Activated T-helper 1 cell treated with anti-CD3 and anti-CD28 coated beads, Interleukin-12 subunit alpha, Interleukin-12 subunit beta, Interleukin-2, Interleukin-4 antibody, amounts not matched to agents 30 ng/mL and 10 ng/mL and 1 ng/mL, durations not matched to agents 14 hours and 24 hours and 36 hours (primary cell): ENCODE measurements around the gene IFI6. TPM values are rescaled to one million over a fixed set of nuclear protein-coding genes. Genes with fewer than 3 reads are reported as not detected.
"Not testable (repeated sequence)": the region's sequence is repeated elsewhere in the genome, so short reads cannot be mapped to it uniquely, and the experiment has no call there.

Source experiments
- DNase-seq: peaks from one replicate; pipeline ENCODE4 v3.0.0; 2021; ENCODE audit warnings: low spot score
- H3K27ac Mint-ChIP-seq: one replicate; pipeline ENCODE4 v1.8.0; 2021; ENCODE audit warnings: mild to moderate bottlenecking, mixed read lengths
- H3K27me3 Mint-ChIP-seq: one replicate; pipeline ENCODE4 v1.8.0; 2022; ENCODE audit warnings: mild to moderate bottlenecking, moderate library complexity, mixed read lengths; ENCODE audit not compliant: insufficient read depth
- H3K36me3 Mint-ChIP-seq: one replicate; pipeline ENCODE4 v1.8.0; 2021; ENCODE audit warnings: low read depth, mixed read lengths
- H3K4me1 Mint-ChIP-seq: one replicate; pipeline ENCODE4 v1.8.0; 2021; ENCODE audit warnings: low read depth, mixed read lengths
- H3K4me3 Mint-ChIP-seq: one replicate; pipeline ENCODE4 v1.8.0; 2021; ENCODE audit warnings: mild to moderate bottlenecking, moderate library complexity, mixed read lengths
- H3K9me3 Mint-ChIP-seq: one replicate; pipeline ENCODE4 v1.8.0; 2021; ENCODE audit warnings: mixed read lengths
- intact Hi-C: fragments of 100-400 bp; cut with micrococcal nuclease; formaldehyde crosslinking; loops from one replicate; pipeline ENCODE4 v1.15.1; 2024
- total RNA-seq: library from RNA; stranded (reverse); gene quantifications from 2 replicates; pipeline ENCODE4 v1.2.3, GENCODE V29; 2022

Gene IFI6
- total RNA-seq, 1 donor from 2014 or later, result 71.7 TPM

GRCh38 chr1:27687906-27688305, 15.9 kb upstream of the IFI6 start:
- no peak overlapping the region for H3K27ac Mint-ChIP-seq
- H3K9me3 Mint-ChIP-seq, result peaks cover 8% of the 10 kb centered on the region
- H3K4me1 Mint-ChIP-seq, result peaks cover 18% of the 10 kb centered on the region

GRCh38 chr1:27686223-27686990, 14.4 kb upstream of the IFI6 start:
- Mint-ChIP-seq H3K27me3 (peaks cover 8% of the 10 kb centered on the region), H3K27ac (no peak overlapping the region), H3K9me3 (peaks cover 14% of the 10 kb centered on the region), H3K36me3 (peaks cover 2% of the 10 kb centered on the region), H3K4me1 (peaks cover 18% of the 10 kb centered on the region), H3K4me3 (no peak overlapping the region)
- intact Hi-C loops, result no loop called here
- DNase-seq, result no peak

More at GRCh38 chr1:27687906-27688305, 15.9 kb upstream of the IFI6 start:
- peaks cover 2% of the 10 kb centered on the region for H3K36me3 Mint-ChIP-seq
- intact Hi-C loops, result no loop called here
- H3K27me3 Mint-ChIP-seq, result peaks cover 8% of the 10 kb centered on the region
- DNase-seq, result no peak
- no peak overlapping the region for H3K4me3 Mint-ChIP-seq

GRCh38 chr1:27684176-27684575, 12.2 kb upstream of the IFI6 start:
- DNase-seq, result no peak
- peaks cover 28% of the 10 kb centered on the region for H3K9me3 Mint-ChIP-seq
- H3K36me3 Mint-ChIP-seq, result peaks cover 2% of the 10 kb centered on the region
- peaks cover 2% of the 10 kb centered on the region for H3K27me3 Mint-ChIP-seq
- intact Hi-C loops, result no loop called here
- no peak overlapping the region for H3K4me3 Mint-ChIP-seq
- H3K4me1 Mint-ChIP-seq, result peaks cover 3% of the 10 kb centered on the region
- no peak overlapping the region for H3K27ac Mint-ChIP-seq

GRCh38 chr1:27682351-27682944, 10.5 kb upstream of the IFI6 start:
- no peak for DNase-seq
- no peak overlapping the region for H3K4me3 Mint-ChIP-seq
- peaks cover 2% of the 10 kb centered on the region for H3K27me3 Mint-ChIP-seq
- H3K4me1 Mint-ChIP-seq, result no peaks in the 10 kb centered on the region
- no peak overlapping the region for H3K27ac Mint-ChIP-seq
- H3K9me3 Mint-ChIP-seq, result peaks cover 33% of the 10 kb centered on the region
- H3K36me3 Mint-ChIP-seq, result peaks cover 2% of the 10 kb centered on the region
- intact Hi-C loops, result no loop called here

- intact Hi-C loops, H3K4me3 Mint-ChIP-seq, H3K27me3 Mint-ChIP-seq, H3K36me3 Mint-ChIP-seq, DNase-seq, H3K4me1 Mint-ChIP-seq, H3K27ac Mint-ChIP-seq: not testable (repeated sequence)
- H3K9me3 Mint-ChIP-seq, result peaks cover 33% of the 10 kb centered on the region
Measured at GRCh38 chr1:27681580-27681979, 9.6 kb upstream of the IFI6 start.

GRCh38 chr1:27680225-27680791, 8.3 kb upstream of the IFI6 start:
- DNase-seq, H3K4me1 Mint-ChIP-seq, H3K27ac Mint-ChIP-seq, H3K4me3 Mint-ChIP-seq, intact Hi-C loops, H3K36me3 Mint-ChIP-seq, H3K27me3 Mint-ChIP-seq: not testable (repeated sequence)
- peaks cover 33% of the 10 kb centered on the region for H3K9me3 Mint-ChIP-seq

- Mint-ChIP-seq H3K27me3 (peaks cover 2% of the 10 kb centered on the region), H3K36me3 (peaks cover 2% of the 10 kb centered on the region), H3K9me3 (peaks cover 33% of the 10 kb centered on the region), H3K4me3 (no peak overlapping the region), H3K27ac (no peak overlapping the region), H3K4me1 (no peaks in the 10 kb centered on the region)
- intact Hi-C loops, result no loop called here
- DNase-seq, result no peak
Measured at GRCh38 chr1:27678747-27679146, 6.8 kb upstream of the IFI6 start.

GRCh38 chr1:27676410-27676809, 4.4 kb upstream of the IFI6 start:
- Mint-ChIP-seq H3K9me3 (peaks cover 19% of the 10 kb centered on the region), H3K4me1 (peaks cover 7% of the 10 kb centered on the region), H3K27me3 (no peaks in the 10 kb centered on the region), H3K4me3 (no peak overlapping the region), H3K27ac (no peak overlapping the region), H3K36me3 (no peaks in the 10 kb centered on the region)
- intact Hi-C loops, result no loop called here
- DNase-seq, result no peak

- intact Hi-C loops, result loop anchor here (1.0 to 2.0 kb wide), 5 partner anchors 12 to 182 kb away; partner anchors contain the start of genes FAM76A, PPP1R8, STX12 and WASF2
- Mint-ChIP-seq H3K9me3 (no peaks in the 10 kb centered on the region), H3K4me3 (peak overlapping the region; percentile 94)
Measured at GRCh38 chr1:27672750-27673112, 739 bp upstream of the IFI6 start.

GRCh38 chr1:27669876-27670275, 2.1 kb downstream of the IFI6 start:
- Mint-ChIP-seq H3K9me3 (no peaks in the 10 kb centered on the region), H3K4me1 (peaks cover 44% of the 10 kb centered on the region), H3K27ac (no peak overlapping the region)

More at GRCh38 chr1:27672750-27673112, 739 bp upstream of the IFI6 start:
- DNase-seq, result no peak
- Mint-ChIP-seq H3K36me3 (peaks cover 3% of the 10 kb centered on the region), H3K4me1 (peaks cover 35% of the 10 kb centered on the region), H3K27ac (no peak overlapping the region), H3K27me3 (no peaks in the 10 kb centered on the region)

GRCh38 chr1:27668808-27669723, 2.9 kb downstream of the IFI6 start:
- peak overlapping the region; percentile 76 for H3K4me3 Mint-ChIP-seq
- peaks cover 44% of the 10 kb centered on the region for H3K4me1 Mint-ChIP-seq
- intact Hi-C loops, result loop anchor here (1.0 kb wide), 2 partner anchors 50 to 57 kb away; no protein-coding TSS in a partner anchor
- peak overlapping the region; percentile 47 for H3K27ac Mint-ChIP-seq
- peak; percentile 77 for DNase-seq
- no peaks in the 10 kb centered on the region for H3K27me3 Mint-ChIP-seq
- peaks cover 25% of the 10 kb centered on the region for H3K36me3 Mint-ChIP-seq
- no peaks in the 10 kb centered on the region for H3K9me3 Mint-ChIP-seq

More at GRCh38 chr1:27669876-27670275, 2.1 kb downstream of the IFI6 start:
- peak overlapping the region; percentile 76 for H3K4me3 Mint-ChIP-seq
- no peak for DNase-seq
- H3K27me3 Mint-ChIP-seq, result no peaks in the 10 kb centered on the region
- intact Hi-C loops, result loop anchor here (1.0 kb wide), 2 partner anchors 49 to 56 kb away; no protein-coding TSS in a partner anchor
- peaks cover 23% of the 10 kb centered on the region for H3K36me3 Mint-ChIP-seq

- Mint-ChIP-seq H3K4me3 (no peak overlapping the region), H3K36me3 (peaks cover 27% of the 10 kb centered on the region), H3K27me3 (no peaks in the 10 kb centered on the region), H3K9me3 (no peaks in the 10 kb centered on the region), H3K4me1 (peaks cover 47% of the 10 kb centered on the region), H3K27ac (no peak overlapping the region)
- intact Hi-C loops, result no loop called here
- no peak for DNase-seq
Measured at GRCh38 chr1:27668121-27668807, 3.7 kb downstream of the IFI6 start.
